Liver (tissue), 3 donors: Measurements from ENCODE around the gene SMIM35.

Source experiments
- CTCF ChIP-seq: fragments of 150-350 bp; IDR thresholded peaks from 2 replicates; pipeline ENCODE4 v1.5.1; 2017; ENCODE audit warnings: improper control_type of control experiment, low read depth, low read length; ENCODE audit not compliant: missing input control
- JUND ChIP-seq, 2 donors: IDR thresholded peaks; 2 replicates each; pipeline ENCODE4 v1.6.1; 2016; ENCODE audit warnings: antibody characterized with exemption in 2 of 2
- donor health status: healthy.
- donor health status: healthy.

GRCh38 chr11:118117790-118118601 is 31.2 kb upstream of the SMIM35 start:
- no peak for TF ChIP-seq CTCF
- no peak for TF ChIP-seq JUND (IDR thresholded peaks at IDR 0.05)
